Effector CD4-positive, alpha-beta T cell (primary cell): ENCODE data around the gene ACOT8.
"Not testable (repeated sequence)": the region's sequence is repeated elsewhere in the genome, so short reads cannot be mapped to it uniquely, and the experiment has no call there.

ENCODE experiments used
- DNase-seq: peaks from one replicate; pipeline ENCODE4 v3.0.0-alpha.2; 2020

Gene ACOT8

GRCh38 chr20:45851501-45851900 is 5.7 kb downstream of the ACOT8 start:
- DNase-seq, result no peak

- DNase-seq, result no peak
Observed at GRCh38 chr20:45850926-45851325, 6.3 kb downstream of the ACOT8 start.

- no peak for DNase-seq
Observed at GRCh38 chr20:45850238-45850637, 7.0 kb downstream of the ACOT8 start.

- no peak for DNase-seq
Observed at GRCh38 chr20:45848969-45849582, 8.1 kb downstream of the ACOT8 start.

- no peak for DNase-seq
Observed at GRCh38 chr20:45848421-45848820, 8.8 kb downstream of the ACOT8 start.

- no peak for DNase-seq
Observed at GRCh38 chr20:45845452-45845851, 11.7 kb downstream of the ACOT8 start.

GRCh38 chr20:45843506-45843905 is 13.7 kb downstream of the ACOT8 start:
- DNase-seq, result no peak

GRCh38 chr20:45842169-45842812 is 14.9 kb downstream of the ACOT8 start:
- no peak for DNase-seq

GRCh38 chr20:45841407-45842129 is 15.6 kb downstream of the ACOT8 start:
- no peak for DNase-seq

GRCh38 chr20:45840700-45841198 is 16.4 kb downstream of the ACOT8 start:
- no peak for DNase-seq

GRCh38 chr20:45836841-45837240 is 20.4 kb downstream of the ACOT8 start:
- no peak for DNase-seq

- no peak for DNase-seq
Observed at GRCh38 chr20:45835825-45836224, 21.4 kb downstream of the ACOT8 start.

GRCh38 chr20:45835329-45835765 is 21.8 kb downstream of the ACOT8 start:
- DNase-seq, result no peak

- DNase-seq, result no peak
Observed at GRCh38 chr20:45834797-45835161, 22.4 kb downstream of the ACOT8 start.

- DNase-seq, result no peak
Observed at GRCh38 chr20:45833883-45834796, 23.1 kb downstream of the ACOT8 start.

GRCh38 chr20:45833030-45833882 is 23.9 kb downstream of the ACOT8 start, which contains the start of gene SNX21:
SNX21 (plus strand) TSS chr20:45833799; CDS start chr20:45833920, 121 bp downstream.
- DNase-seq, result no peak

GRCh38 chr20:45832619-45833018 is 24.6 kb downstream of the ACOT8 start:
- no peak for DNase-seq

GRCh38 chr20:45829673-45830106 is 27.5 kb downstream of the ACOT8 start:
- DNase-seq, result not testable (repeated sequence)

GRCh38 chr20:45828589-45828988 is 28.6 kb downstream of the ACOT8 start:
- DNase-seq, result no peak

- DNase-seq, result no peak
Observed at GRCh38 chr20:45827712-45828111, 29.5 kb downstream of the ACOT8 start.

- DNase-seq, result no peak
Observed at GRCh38 chr20:45827030-45827652, 30.1 kb downstream of the ACOT8 start, which contains the start of gene TNNC2. TNNC2 (minus strand) TSS chr20:45827312; CDS start chr20:45827248, 64 bp downstream.
